ENCODE data around the gene NECAB2. TPM values are rescaled to one million over a fixed set of nuclear protein-coding genes. Genes with fewer than 3 reads are reported as not detected.

Gene NECAB2
- total RNA-seq, 3 donors from 2014 or later = 1.5 TPM; not detected in 2

GRCh38 chr16:83994703-83995102, 26.7 kb downstream of the NECAB2 start:
- no peaks in the 10 kb centered on the region for H3K9me3 ChIP-seq
- no peak overlapping the region for H3K27ac ChIP-seq
- H3K4me3 ChIP-seq = no peak overlapping the region
- no peak for TF ChIP-seq POLR2A (IDR thresholded peaks at IDR 0.05)
- no peak for TF ChIP-seq CTCF (IDR thresholded peaks at IDR 0.05)
- no peak for TF ChIP-seq POLR2AphosphoS5 (IDR thresholded peaks at IDR 0.05)
- H3K36me3 ChIP-seq = no peaks in the 10 kb centered on the region
- DNase-seq (ENCODE audit: low spot score in 2 of 2) = no peak
- intact Hi-C loops (cut with DNase I; ENCODE audit: low total_unique reads) = no loop called here
- peaks cover 0 to 4% of the 10 kb centered on the region in 2 donors for H3K27me3 ChIP-seq
- H3K4me1 ChIP-seq = peaks cover 0 to 5% of the 10 kb centered on the region in 2 donors

GRCh38 chr16:83995754-83996153, 27.7 kb downstream of the NECAB2 start:
- intact Hi-C loops (cut with DNase I; ENCODE audit: low total_unique reads) = no loop called here
- no peak for DNase-seq (ENCODE audit: low spot score in 2 of 2)
- Histone ChIP-seq H3K27me3 (peaks cover 0 to 4% of the 10 kb centered on the region in 2 donors), H3K4me1 (peaks cover 0 to 5% of the 10 kb centered on the region in 2 donors), H3K4me3 (no peak overlapping the region), H3K27ac (no peak overlapping the region), H3K36me3 (no peaks in the 10 kb centered on the region), H3K9me3 (no peaks in the 10 kb centered on the region)
- TF ChIP-seq POLR2A (IDR thresholded peaks at IDR 0.05) (no peak), CTCF (IDR thresholded peaks at IDR 0.05) (no peak)

- TF ChIP-seq CTCF (IDR thresholded peaks at IDR 0.05) (no peak), POLR2A (IDR thresholded peaks at IDR 0.05) (no peak), POLR2AphosphoS5 (IDR thresholded peaks at IDR 0.05) (no peak)
- DNase-seq (ENCODE audit: low spot score in 2 of 2) = no peak
- intact Hi-C loops (cut with DNase I; ENCODE audit: low total_unique reads) = no loop called here
- Histone ChIP-seq H3K4me3 (no peak overlapping the region), H3K27ac (no peak overlapping the region), H3K4me1 (peaks cover 0 to 5% of the 10 kb centered on the region in 2 donors), H3K36me3 (no peaks in the 10 kb centered on the region), H3K9me3 (no peaks in the 10 kb centered on the region), H3K27me3 (peaks cover 0 to 4% of the 10 kb centered on the region in 2 donors)
Measured at GRCh38 chr16:83996481-83997252, 28.6 kb downstream of the NECAB2 start.

- no peak for DNase-seq (ENCODE audit: low spot score in 2 of 2)
- H3K27me3 ChIP-seq = peaks cover 0 to 4% of the 10 kb centered on the region in 2 donors
- H3K27ac ChIP-seq = no peak overlapping the region
- no peaks in the 10 kb centered on the region for H3K9me3 ChIP-seq
- TF ChIP-seq CTCF (IDR thresholded peaks at IDR 0.05) = no peak
- TF ChIP-seq POLR2A (IDR thresholded peaks at IDR 0.05) = no peak
- no peak for TF ChIP-seq POLR2AphosphoS5 (IDR thresholded peaks at IDR 0.05)
- peaks cover 0 to 1% of the 10 kb centered on the region in 2 donors for H3K4me1 ChIP-seq
- H3K36me3 ChIP-seq = no peaks in the 10 kb centered on the region
- intact Hi-C loops (cut with DNase I; ENCODE audit: low total_unique reads) = no loop called here
- H3K4me3 ChIP-seq = no peak overlapping the region
Measured at GRCh38 chr16:83998091-83998490, 30.0 kb downstream of the NECAB2 start.

- no peak for DNase-seq (ENCODE audit: low spot score in 2 of 2)
- TF ChIP-seq POLR2A (IDR thresholded peaks at IDR 0.05) (no peak), POLR2AphosphoS5 (IDR thresholded peaks at IDR 0.05) (no peak), CTCF (IDR thresholded peaks at IDR 0.05) (no peak)
- Histone ChIP-seq H3K27me3 (peaks cover 0 to 4% of the 10 kb centered on the region in 2 donors), H3K36me3 (no peaks in the 10 kb centered on the region), H3K4me3 (no peak overlapping the region), H3K9me3 (no peaks in the 10 kb centered on the region), H3K27ac (no peak overlapping the region), H3K4me1 (no peaks in the 10 kb centered on the region)
- intact Hi-C loops (cut with DNase I; ENCODE audit: low total_unique reads) = loop anchor here (10.0 kb wide), 1 partner anchor 1446 kb away; no protein-coding TSS in a partner anchor
Measured at GRCh38 chr16:84000989-84001642, 33.1 kb downstream of the NECAB2 start.
